Cerebellar nuclear complex (tissue), 1 donor: ENCODE results near the gene ERCC4.

Experiments used
- DNase-seq, 2 experiments: peaks; one replicate each; lab custom pipeline; 2025; lab: John Stamatoyannopoulos, UW

The ERCC4 gene

DNA sequence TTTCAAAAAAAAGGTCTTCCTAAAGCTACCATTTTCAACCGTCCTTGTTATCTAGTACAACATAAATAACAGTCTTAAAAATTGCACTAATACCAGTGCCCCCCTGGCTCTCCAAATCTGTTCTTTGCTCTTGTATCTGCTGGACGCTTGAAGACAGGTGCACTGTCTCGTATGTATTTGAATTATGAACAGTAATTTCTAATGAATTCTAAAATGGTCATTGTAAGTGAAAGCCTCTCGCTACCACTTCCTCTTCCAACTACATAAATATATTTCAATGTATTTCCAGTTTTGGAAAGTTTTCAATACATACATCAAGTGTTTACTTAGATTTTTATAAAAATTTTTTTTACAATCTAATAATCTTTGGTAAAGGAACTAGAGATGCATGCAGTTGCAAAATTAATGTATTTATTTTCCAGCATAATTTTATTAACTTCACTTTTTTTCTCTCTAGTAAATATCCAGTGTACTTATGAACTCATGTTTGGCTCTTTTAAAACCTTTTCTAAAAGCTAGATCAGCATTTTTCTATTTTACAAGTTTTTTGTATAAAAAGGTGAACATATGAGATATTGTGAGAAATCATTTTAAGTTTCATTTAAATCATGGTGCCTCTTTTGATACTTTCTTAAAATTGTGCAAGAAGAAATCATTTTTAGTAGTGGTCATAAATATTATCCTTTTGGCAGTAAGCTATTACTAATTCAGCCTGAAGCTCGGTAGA lies 31.0 kb downstream of the ERCC4 start:
- no peak for DNase-seq

DNA sequence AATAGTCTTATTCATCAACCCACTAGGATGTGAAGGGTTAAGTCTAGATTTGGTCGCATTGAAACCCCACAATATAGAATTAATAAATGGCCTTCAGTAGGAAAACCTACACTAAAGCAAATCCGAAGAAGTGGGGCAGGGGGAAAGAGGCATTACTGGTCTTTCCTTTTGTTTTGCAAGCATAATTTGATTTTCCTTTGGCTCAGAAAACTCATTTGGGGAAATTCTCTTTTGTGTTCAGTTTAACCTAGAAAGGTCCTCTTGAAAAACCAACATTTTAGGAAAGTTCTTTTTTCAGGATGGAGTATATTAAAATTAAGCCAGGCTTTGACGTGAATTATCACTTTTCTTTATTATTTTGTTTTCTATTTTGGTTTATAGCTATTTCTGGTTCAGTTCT lies 31.7 kb downstream of the ERCC4 start:
- no peak for DNase-seq

DNA sequence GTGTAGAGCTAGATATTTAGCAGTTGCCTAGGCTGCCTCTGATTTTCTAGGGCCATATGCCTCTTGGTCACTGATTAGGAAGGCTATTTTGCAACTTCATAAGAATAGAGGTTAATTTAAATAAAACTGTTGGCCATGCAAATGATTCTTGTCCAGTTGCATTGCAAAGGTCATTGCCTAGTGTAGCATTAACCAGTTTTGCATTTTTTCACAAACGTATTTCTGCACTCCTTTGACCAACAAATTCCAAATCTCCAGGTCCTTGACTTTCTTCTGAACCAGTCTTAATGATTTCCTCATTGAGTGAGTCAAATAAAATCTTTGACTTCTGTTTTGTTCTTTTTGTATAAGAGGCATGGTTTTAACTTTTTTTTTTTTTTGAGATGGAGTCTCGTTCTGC lies 33.5 kb downstream of the ERCC4 start:
- DNase-seq = no peak

DNA sequence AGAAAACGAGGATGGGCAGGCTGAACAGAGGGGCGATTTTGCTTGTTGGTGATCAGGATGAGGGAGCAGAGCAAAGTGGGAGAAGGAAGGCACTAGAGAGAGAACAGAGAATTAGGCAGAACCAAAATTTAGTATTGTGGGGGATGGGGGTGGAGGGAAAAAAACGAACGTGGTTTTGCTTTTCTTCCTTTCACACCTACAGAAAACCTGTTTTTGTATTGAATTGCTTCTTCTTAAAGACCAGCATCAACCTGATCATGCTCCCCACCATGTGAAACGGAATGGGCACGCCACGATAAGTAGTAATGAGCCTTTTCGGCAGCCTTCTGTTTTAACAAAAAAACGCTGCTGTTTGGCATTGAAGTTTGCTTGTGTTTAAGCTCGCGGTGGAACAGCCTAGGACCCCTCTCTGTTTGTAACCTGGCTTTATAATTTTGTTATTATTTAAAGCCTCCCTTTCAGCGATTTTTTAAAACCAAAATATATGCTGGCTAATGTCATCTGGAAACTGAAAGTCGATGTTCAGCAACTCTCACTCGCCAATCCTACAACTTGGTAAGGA lies 36.8 kb downstream of the ERCC4 start:
- DNase-seq = no peak

DNA sequence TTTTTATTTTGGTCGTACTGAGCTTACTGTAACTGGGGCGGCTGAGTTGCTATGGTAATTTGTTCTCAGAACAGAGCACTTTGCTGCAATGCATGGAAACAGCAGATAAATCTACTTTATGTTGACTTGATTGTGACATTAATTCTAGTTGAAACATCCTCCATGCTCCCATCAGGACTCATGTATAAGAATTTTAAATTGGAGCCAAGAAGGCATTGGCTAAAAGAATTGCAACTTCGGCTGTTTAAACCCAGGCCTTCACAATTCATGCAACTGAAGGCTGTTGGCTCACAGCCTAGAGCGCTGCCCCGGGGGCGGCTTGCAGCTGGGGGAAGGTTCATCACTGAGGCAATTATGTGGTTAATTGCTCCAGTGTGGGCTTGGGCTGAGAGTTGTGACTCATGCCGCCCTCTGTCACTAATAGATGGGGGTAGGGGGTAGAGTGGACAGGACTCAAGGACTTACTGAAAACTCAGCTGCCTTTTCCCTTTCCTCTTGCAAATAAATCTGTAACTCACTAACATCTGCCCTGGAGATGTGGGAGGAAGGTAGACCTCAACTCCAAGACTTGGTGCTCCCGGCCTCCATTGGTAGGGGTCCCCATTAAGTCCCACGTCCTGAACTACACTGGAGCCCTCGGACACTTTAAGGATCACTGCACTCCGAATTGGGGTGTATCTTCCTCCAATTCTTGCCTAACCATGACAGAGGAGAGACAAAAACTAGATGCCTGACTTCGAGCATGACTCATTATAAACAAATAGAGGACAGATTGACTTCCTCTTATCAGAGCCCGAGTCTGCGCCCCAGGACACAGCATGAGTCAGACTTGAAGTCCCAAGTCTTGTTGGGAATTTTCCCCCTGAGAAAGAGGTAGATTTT lies 37.5 kb downstream of the ERCC4 start:
- DNase-seq = no peak

- no peak for DNase-seq
These were observed 38.5 kb downstream of the ERCC4 start for GRCh38 chr16:13958474-13958873.

DNA sequence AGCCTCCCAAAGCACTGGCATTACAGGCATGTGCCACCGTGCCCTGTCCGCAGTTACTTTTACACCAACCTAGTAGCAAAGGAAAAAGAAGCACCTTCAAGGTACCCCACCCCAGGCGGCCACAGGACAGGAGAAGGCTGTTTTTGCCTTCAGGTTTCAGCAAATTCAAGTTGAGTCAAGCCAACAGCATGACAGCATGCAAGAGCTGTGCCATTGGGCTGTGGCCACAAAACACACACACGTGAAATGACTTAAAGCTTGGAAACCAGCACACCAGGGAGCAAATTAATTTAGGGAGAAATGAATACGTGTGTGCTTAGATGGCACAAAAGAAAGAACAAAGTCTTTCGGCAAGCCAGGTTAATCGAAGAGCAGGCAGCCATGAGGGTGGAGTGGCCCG lies 39.7 kb downstream of the ERCC4 start:
- no peak for DNase-seq

- no peak for DNase-seq
These were observed 41.3 kb downstream of the ERCC4 start for GRCh38 chr16:13961099-13961811.

- no peak for DNase-seq
These were observed 42.3 kb downstream of the ERCC4 start for GRCh38 chr16:13962232-13962631.

- no peak for DNase-seq
These were observed 48.9 kb downstream of the ERCC4 start for GRCh38 chr16:13968835-13969234.

GRCh38 chr16:13969711-13970110 lies 49.8 kb downstream of the ERCC4 start:
- DNase-seq = no peak

- DNase-seq = no peak
These were observed 50.9 kb downstream of the ERCC4 start for GRCh38 chr16:13970708-13971422.

- DNase-seq = no peak
These were observed 53.5 kb downstream of the ERCC4 start for GRCh38 chr16:13973321-13974023.

- DNase-seq = no peak
These were observed 57.2 kb downstream of the ERCC4 start for GRCh38 chr16:13977177-13977576.

GRCh38 chr16:13982451-13982850 lies 62.5 kb downstream of the ERCC4 start:
- DNase-seq = no peak

DNA sequence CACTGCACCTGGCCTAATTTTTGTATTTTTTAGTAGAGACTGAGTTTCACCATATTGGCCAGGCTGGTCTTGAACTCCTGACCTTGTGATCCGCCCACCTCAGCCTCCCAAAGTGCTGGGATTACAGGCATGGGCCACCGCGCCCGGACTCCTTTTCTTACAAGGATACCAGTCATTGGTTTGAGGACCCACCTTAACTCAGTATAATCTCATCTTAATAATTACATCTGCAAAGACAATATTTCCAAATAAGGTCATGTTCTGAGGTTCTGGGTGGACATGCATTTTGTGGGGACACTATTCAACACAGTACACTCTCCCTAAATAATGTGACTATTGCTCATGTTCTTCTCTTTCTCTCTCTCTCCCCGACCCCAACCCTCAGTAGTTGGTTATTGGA lies 63.7 kb downstream of the ERCC4 start:
- DNase-seq = no peak

DNA sequence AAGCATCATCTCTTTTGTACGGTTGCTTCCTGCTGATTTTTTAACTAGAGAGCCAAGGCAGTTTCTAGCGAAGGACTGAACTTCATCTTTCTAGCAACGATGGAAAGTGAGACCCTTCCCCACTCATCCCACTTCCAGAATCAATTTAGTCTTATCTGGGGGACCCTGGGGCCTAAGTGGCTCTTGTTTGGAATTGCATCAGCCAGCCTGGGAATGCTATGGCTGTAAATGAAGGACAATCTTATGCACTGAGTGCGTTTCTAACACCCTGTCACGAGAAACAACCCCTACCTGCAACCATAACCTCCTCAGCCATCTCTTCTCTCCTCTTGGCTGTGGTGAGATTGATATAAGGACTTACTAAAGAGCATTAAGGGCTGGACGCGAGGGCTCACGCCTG lies 64.8 kb downstream of the ERCC4 start:
- DNase-seq = no peak

- DNase-seq = no peak
These were observed 68.1 kb downstream of the ERCC4 start for GRCh38 chr16:13988038-13988437.

- no peak for DNase-seq
These were observed 72.4 kb downstream of the ERCC4 start for GRCh38 chr16:13992322-13992721.

DNA sequence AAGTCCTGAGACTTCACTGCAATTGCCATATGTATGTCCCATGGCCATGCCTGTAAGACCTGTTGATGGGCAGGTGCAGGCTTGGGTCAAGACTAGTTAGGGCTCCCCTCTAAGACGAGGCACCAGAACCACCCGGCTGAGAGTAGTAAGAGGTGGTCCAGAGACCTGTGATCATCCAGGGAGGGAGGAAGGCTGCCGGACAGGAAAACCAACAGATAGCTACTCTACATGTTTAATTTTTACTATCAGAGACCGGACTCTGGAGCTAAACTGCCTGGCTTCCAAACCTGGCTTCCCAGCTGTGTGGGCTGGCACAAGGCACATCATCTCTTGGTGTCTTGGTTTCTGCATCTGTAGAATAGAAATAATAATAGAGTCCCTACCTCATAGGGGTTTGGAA lies 73.0 kb downstream of the ERCC4 start:
- no peak for DNase-seq
